HG03432 (cell line): Measurements from ENCODE around the gene ZKSCAN3.
A peak's percentile ranks its signal among the peaks of the same experiment; 100 is the strongest.
"Not testable (repeated sequence)": the region's sequence is repeated elsewhere in the genome, so short reads cannot be mapped to it uniquely, and the experiment has no call there.

ENCODE experiments used
- ATAC-seq: cut with Tn5 transposase; IDR thresholded peaks from one replicate; pipeline ENCODE4 v1.9.1; 2021; ENCODE audit warnings: mild to moderate bottlenecking, moderate library complexity; ENCODE audit not compliant: unreplicated experiment

ZKSCAN3 gene

DNA sequence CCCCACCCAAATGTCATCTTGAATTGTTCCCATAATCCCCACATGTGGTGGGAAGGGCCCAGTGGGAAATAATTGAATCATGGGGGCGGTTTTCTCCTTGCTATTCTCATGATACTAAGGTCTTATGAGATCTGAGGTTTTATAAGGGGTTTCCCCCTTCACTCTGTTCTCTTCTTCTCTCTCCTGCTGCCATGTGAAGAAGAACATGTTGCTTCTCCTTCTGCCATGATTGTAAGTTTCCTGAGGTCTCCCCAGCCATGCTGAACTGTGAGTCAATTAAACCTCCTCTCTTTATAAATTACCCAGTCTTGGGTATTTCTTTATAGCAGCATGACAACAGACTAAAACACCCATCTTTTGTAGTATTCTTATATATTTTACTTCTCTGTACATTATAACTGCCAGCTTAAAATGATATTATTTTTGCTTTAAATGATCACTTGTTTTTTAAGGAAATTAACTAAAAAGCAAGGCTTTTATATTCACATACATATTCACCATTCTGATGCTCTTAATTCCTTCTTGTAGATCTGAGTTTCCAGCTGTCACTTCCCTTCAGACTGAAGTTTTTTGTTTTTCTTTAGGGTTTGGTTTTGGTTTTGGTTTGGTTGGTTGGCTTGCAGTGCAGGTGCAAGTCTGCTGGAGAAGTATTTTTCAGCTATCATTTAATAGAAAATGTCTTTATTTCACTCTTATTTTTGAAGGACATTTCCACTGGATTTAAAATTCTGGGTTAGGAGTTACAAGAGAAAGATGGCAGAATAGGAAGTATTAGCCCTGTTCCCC lies 9.2 kb upstream of the ZKSCAN3 start:
- no peak for ATAC-seq

- no peak for ATAC-seq
Observed at GRCh38 chr6:28343898-28344677, 5.7 kb upstream of the ZKSCAN3 start.

- no peak for ATAC-seq
Observed at GRCh38 chr6:28345201-28345600, 4.5 kb upstream of the ZKSCAN3 start.

DNA sequence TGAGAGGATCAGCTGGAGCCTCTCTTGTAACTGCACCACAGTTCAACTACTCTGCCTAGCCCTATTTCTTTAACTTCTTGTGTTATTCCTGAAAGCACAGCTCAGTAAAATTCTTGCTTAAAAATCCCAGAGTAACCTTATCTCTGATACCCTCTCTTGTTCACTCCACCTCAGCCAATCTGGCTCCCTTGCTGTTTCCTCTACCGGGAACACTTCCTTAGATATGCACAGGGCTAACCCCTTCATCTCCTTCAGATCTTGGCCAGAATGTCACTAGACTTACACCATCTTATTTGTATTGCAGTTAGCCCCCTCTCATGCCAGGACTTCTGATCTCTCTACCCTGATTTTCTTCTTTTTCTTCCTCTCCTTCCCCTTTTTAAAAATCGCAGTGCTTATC lies 2.6 kb upstream of the ZKSCAN3 start:
- ATAC-seq: no peak

DNA sequence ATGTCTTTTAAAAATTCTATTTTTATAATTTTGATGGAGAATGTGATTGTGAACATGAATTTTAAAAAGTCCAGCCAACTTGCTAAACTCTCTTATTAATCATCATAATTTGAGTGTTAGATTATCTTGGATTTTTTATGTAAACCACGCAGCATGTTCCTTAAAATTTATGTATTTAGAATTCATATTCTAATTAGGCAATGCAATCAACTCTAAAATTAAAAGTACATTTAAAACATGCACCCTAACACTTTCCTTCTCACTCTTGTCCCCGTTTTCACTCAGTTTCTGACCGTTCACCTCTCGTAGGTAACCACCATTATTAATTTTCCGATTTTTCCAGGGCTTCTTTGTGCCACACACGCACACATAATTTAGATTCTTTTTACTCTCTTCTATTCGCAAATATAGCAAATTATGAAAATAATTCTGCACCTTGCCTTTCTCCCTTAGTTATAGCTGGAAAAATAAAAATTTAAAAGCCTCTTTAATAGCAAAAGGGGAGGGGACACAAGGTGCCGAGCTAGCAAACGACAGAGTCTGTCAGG lies 329 bp upstream of the ZKSCAN3 start:
- ATAC-seq: peak; percentile 10

GRCh38 chr6:28351087-28351486 lies 1.3 kb downstream of the ZKSCAN3 start:
- no peak for ATAC-seq

DNA sequence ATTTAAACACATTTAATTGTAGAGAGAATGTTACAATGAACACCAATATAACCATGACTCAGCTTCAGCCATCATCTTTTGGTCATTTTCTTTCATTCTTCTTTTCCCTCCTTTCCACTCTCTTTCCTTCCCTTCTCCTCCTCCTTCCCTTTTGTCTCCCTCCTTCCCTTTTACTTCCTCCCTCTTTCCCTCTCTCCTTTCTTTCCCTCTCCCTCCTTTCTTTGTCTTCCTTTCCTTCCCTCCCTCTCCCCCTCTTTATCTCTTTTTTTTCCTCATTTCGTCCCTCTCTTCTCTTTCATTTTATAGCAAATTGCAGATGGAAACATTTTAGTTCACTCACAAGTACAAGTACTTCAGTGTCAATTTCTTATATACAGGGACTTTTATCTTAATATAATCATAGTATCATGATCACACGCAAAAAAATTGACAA lies 1.8 kb downstream of the ZKSCAN3 start:
- ATAC-seq: no peak

GRCh38 chr6:28353356-28353755 lies 3.6 kb downstream of the ZKSCAN3 start:
- no peak for ATAC-seq

GRCh38 chr6:28353981-28354676 lies 4.4 kb downstream of the ZKSCAN3 start:
- ATAC-seq: no peak

DNA sequence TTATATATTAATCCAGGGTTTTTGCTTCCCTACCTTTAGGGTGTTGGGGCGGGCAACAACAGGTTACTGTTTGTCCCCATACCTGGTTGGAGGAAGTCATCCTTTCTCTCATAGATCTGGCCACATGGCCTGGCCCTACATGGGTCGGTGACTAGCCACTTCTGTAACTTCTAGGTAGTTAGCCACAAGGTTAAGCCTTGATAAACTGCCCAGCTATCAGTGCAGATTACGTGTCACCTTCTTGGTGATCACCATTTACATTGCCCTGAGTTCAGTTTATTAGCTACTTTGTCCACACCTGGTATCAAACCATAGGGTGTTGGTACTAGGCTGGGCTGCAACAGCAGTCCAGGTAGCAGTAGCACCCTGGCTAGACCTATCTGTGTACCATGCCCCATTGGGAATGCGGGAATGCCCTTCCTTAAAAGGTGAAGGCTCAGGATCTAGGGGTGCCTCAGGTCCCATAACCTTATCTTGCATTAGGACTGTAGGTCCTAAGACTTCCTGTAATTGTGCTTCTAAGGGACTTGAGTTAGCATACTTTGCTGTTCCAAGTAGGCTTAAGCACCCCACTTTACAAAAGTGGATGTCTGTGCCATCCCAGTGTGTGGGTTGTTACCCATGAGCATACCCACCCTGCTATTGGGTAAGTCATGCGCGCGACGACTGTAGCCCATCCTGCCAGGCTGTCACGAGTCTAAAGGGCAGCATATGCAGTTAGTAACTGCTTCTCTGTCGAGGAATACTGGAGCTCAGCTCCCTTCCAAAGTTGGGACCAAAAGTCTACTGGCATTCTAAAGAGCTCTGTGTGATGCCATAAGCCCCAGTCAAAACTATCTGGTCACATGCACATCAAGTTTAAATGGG lies 5.2 kb downstream of the ZKSCAN3 start:
- no peak for ATAC-seq

DNA sequence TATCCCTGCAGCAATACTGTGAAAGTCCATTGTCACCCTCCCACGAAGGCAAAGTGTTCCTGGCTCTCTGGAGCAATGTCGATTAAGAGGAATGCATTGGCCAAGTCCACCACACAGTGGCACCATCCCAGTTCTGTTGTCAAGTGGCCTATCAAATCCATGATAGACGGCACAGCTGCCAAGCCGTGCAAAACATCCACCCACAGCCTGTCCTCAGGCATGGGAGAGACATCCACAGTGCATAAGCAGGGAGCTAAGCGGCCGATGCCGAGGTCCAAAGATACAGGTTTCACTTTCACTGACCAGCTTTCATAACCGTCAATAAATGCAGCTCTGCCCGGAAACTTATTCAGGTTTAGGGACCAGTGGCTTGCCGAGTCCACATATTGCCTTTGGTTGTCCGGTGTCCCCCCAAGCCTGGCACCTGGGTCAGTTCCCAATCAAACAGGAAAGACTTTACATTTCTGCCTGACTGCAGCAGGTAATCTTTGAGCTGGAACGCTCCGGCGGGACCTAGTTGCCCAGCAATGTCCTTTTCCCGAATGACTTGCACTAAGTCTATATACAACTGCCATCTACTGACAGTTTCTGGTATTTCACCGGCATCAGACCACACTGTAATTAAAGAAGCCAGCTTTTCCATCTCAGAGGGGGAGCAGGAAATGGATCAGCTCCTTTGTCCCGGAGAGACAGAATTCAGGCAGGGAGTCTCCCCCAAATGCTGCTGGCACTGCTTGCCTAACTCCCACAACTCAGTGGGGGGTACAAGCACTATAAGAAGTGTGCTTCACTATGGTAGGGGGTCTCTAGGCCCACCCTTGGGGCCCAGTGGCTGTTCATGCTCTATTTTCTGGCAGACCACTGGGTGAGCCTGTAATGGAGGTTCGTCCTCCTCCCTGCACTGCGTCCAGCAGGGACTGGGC lies 6.3 kb downstream of the ZKSCAN3 start:
- ATAC-seq: peak; percentile 77

- ATAC-seq: no peak
Observed at GRCh38 chr6:28356666-28357020, 6.9 kb downstream of the ZKSCAN3 start.

GRCh38 chr6:28357036-28357435 lies 7.3 kb downstream of the ZKSCAN3 start:
- no peak for ATAC-seq

DNA sequence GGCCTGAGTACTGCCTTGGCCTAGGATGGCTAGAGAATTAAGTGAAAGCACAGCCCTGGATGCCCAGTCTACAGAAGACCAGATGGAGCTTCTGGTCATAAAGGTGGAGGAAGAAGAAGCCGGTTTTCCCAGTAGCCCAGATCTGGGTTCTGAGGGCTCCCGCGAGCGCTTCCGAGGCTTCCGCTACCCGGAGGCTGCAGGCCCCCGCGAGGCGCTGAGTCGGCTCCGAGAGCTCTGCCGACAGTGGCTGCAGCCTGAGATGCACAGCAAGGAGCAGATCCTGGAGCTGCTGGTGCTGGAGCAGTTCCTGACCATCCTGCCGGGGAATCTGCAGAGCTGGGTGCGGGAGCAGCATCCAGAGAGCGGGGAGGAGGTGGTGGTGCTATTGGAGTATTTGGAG lies 9.8 kb downstream of the ZKSCAN3 start:
- not testable (repeated sequence) for ATAC-seq

DNA sequence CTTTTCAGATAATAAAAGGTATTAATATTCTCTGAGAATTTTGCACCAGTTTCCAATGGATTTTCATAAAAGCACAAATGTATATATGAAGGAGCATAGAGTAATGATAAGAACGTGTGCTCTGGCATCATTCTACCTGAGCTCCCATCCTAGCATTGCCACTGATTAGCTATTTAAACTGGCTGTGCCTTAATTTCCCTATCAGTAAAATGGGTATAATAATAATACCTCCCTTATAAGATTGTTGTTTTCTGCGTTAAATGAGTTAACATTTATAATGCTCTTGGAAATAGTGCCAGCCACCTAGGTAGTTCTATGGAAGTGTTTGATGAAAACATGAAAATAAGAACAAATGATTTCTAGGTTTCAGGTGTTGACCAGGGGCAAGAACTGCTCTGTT lies 11.2 kb downstream of the ZKSCAN3 start:
- no peak for ATAC-seq

DNA sequence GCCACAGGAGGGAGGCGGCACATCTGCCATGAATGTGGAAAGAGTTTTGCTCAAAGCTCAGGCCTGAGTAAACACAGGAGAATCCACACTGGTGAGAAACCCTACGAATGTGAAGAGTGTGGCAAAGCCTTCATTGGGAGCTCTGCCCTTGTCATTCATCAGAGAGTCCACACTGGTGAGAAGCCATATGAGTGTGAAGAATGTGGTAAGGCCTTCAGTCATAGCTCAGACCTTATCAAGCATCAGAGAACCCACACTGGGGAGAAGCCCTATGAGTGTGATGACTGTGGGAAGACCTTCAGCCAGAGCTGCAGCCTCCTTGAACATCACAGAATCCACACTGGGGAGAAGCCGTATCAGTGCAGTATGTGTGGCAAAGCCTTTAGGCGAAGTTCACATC lies 15.8 kb downstream of the ZKSCAN3 start:
- not testable (repeated sequence) for ATAC-seq

DNA sequence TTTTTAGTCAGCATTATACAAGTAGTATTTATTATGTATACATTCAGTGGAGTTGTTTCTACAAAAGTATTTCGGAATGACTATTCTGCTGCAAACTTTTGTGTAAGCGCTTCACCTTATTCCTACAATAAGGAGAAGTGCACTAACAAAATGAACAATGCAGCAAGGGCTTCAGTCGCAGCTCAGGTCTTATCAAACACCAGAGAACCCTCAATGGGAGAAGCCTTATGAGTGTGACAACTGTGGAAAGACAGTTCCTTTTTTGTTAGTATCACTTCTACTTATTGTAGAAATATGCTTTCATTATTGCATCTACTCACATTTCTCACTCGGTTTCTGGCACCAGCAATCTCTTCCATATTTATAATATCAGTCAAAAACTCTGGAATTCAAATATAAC lies 18.8 kb downstream of the ZKSCAN3 start:
- no peak for ATAC-seq

- ATAC-seq: no peak
Observed at GRCh38 chr6:28369463-28369862, 19.7 kb downstream of the ZKSCAN3 start.

- no peak for ATAC-seq
Observed at GRCh38 chr6:28370440-28370839, 20.7 kb downstream of the ZKSCAN3 start.
